ENCODE results near the gene SLC12A9.

DNA sequence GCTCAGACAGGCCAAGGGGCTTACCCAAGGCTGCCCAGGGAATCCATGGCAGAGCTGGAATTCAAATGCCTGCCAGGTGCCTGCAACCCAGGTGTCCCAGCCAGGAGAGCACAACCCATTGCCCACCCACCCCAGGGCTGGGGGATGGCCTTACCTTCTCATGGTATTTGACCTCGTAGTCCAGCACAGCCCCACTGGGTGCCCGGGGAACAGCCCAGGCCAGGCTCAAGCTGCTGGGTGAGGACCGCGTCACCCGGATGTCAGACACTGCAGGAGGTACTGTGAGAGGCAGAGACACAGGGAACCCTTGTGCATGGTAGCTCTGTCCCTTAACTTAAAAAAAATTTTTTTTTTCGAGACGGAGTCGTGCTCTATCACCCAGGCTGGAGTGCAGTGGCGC, 34.1 kb upstream of the SLC12A9 start:
- TF ChIP-seq, protein P1, sequence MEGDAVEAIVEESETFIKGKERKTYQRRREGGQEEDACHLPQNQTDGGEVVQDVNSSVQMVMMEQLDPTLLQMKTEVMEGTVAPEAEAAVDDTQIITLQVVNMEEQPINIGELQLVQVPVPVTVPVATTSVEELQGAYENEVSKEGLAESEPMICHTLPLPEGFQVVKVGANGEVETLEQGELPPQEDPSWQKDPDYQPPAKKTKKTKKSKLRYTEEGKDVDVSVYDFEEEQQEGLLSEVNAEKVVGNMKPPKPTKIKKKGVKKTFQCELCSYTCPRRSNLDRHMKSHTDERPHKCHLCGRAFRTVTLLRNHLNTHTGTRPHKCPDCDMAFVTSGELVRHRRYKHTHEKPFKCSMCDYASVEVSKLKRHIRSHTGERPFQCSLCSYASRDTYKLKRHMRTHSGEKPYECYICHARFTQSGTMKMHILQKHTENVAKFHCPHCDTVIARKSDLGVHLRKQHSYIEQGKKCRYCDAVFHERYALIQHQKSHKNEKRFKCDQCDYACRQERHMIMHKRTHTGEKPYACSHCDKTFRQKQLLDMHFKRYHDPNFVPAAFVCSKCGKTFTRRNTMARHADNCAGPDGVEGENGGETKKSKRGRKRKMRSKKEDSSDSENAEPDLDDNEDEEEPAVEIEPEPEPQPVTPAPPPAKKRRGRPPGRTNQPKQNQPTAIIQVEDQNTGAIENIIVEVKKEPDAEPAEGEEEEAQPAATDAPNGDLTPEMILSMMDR (IDR thresholded peaks at IDR 0.05): no peak
- TF ChIP-seq POLR2AphosphoS5 (IDR thresholded peaks at IDR 0.05): no peak

Data from prostate gland (tissue), 2 donors.